H9 (cell line): ENCODE data around the gene FAM174C. TPM values are rescaled to one million over a fixed set of nuclear protein-coding genes. Genes with fewer than 3 reads are reported as not detected.

Source experiments
- DNase-seq: peaks from one replicate; pipeline ENCODE4 v3.0.0-alpha.2; 2017
- H2AFZ ChIP-seq: one replicate; pipeline ENCODE4 v1.6.1; 2013; ENCODE audit warnings: mild to moderate bottlenecking, low read length, control low read depth, moderate library complexity
- H2AK5ac ChIP-seq: 2 replicates; pipeline ENCODE4 v1.6.1; 2013; ENCODE audit warnings: low read length, control low read depth, mixed read lengths; ENCODE audit not compliant: insufficient read length
- H2BK120ac ChIP-seq: one replicate; pipeline ENCODE4 v1.6.1; 2013; ENCODE audit warnings: low read depth, mild to moderate bottlenecking, low read length, control low read depth, inconsistent platforms; ENCODE audit not compliant: poor library complexity, severe bottlenecking
- H2BK12ac ChIP-seq: 2 replicates; pipeline ENCODE4 v1.6.1; 2013; ENCODE audit warnings: low read length, control low read depth, mixed read lengths, low read depth; ENCODE audit not compliant: insufficient read length
- H2BK15ac ChIP-seq: 2 replicates; pipeline ENCODE4 v1.6.1; 2013; ENCODE audit warnings: low read depth, low read length, control low read depth
- H2BK20ac ChIP-seq: one replicate; pipeline ENCODE4 v1.6.1; 2013; ENCODE audit warnings: low read depth, mild to moderate bottlenecking, low read length, control low read depth, inconsistent platforms; ENCODE audit not compliant: poor library complexity, severe bottlenecking
- H2BK5ac ChIP-seq: 2 replicates; pipeline ENCODE4 v1.6.1; 2013; ENCODE audit warnings: low read length, control low read depth, mixed read lengths; ENCODE audit not compliant: insufficient read length
- H3K14ac ChIP-seq: 2 replicates; pipeline ENCODE4 v1.6.1; 2013; ENCODE audit warnings: low read length, control low read depth; ENCODE audit not compliant: insufficient read depth
- H3K18ac ChIP-seq: 2 replicates; pipeline ENCODE4 v1.6.1; 2013; ENCODE audit warnings: low read depth, mild to moderate bottlenecking, mixed read lengths, low read length, control low read depth; ENCODE audit not compliant: insufficient read length
- H3K23ac ChIP-seq: 2 replicates; pipeline ENCODE4 v1.6.1; 2013; ENCODE audit warnings: low read length, control low read depth, mixed read lengths, low read depth; ENCODE audit not compliant: insufficient read length
- H3K23me2 ChIP-seq: 2 replicates; pipeline ENCODE4 v1.6.1; 2013; ENCODE audit warnings: low read depth, mild to moderate bottlenecking, mixed read lengths, low read length, control low read depth; ENCODE audit not compliant: insufficient read length, poor library complexity, severe bottlenecking
- H3K27ac ChIP-seq: 2 replicates; pipeline ENCODE4 v1.5.1; 2013; ENCODE audit warnings: low read length, control low read depth, mixed read lengths, low read depth; ENCODE audit not compliant: insufficient read length
- H3K27me3 ChIP-seq: 2 replicates; pipeline ENCODE4 v1.6.1; 2013; ENCODE audit warnings: low read length, control low read depth, inconsistent platforms; ENCODE audit not compliant: insufficient read depth
- H3K4ac ChIP-seq: 2 replicates; pipeline ENCODE4 v1.6.1; 2013; ENCODE audit warnings: low read depth, mild to moderate bottlenecking, control low read depth, inconsistent platforms, low read length, moderate library complexity
- H3K4me1 ChIP-seq: 2 replicates; pipeline ENCODE4 v1.6.1; 2013; ENCODE audit warnings: low read length, control low read depth, inconsistent platforms; ENCODE audit not compliant: insufficient read depth
- H3K4me2 ChIP-seq: 2 replicates; pipeline ENCODE4 v1.6.1; 2013; ENCODE audit warnings: low read length, control low read depth, mixed read lengths; ENCODE audit not compliant: insufficient read length, insufficient read depth
- H3K56ac ChIP-seq: 2 replicates; pipeline ENCODE4 v1.6.1; 2013; ENCODE audit warnings: low read depth, mild to moderate bottlenecking, mixed read lengths, low read length, control low read depth; ENCODE audit not compliant: insufficient read length
- H3K79me1 ChIP-seq: 2 replicates; pipeline ENCODE4 v1.6.1; 2013; ENCODE audit warnings: low read depth, mild to moderate bottlenecking, moderate library complexity, low read length, control low read depth, inconsistent platforms; ENCODE audit not compliant: insufficient read depth, poor library complexity, severe bottlenecking
- H3K79me2 ChIP-seq: 2 replicates; pipeline ENCODE4 v1.6.1; 2013; ENCODE audit warnings: low read length, control low read depth, inconsistent platforms; ENCODE audit not compliant: insufficient read depth
- H3K9ac ChIP-seq: 2 replicates; pipeline ENCODE4 v1.6.1; 2013; ENCODE audit warnings: low read length, control low read depth, mixed read lengths; ENCODE audit not compliant: insufficient read length; ENCODE audit errors: extremely low read depth
- H3K9me3 ChIP-seq: one replicate; pipeline ENCODE4 v1.6.1; 2013; ENCODE audit warnings: low read depth, low read length, inconsistent platforms; ENCODE audit not compliant: control insufficient read depth
- H3T11ph ChIP-seq: one replicate; pipeline ENCODE4 v1.6.1; 2013; ENCODE audit warnings: mild to moderate bottlenecking, low read length, control low read depth, inconsistent platforms
- H4K20me1 ChIP-seq: one replicate; pipeline ENCODE4 v1.6.1; 2013; ENCODE audit not compliant: control insufficient read depth, insufficient read length, insufficient read depth
- H4K5ac ChIP-seq: 2 replicates; pipeline ENCODE4 v1.6.1; 2013; ENCODE audit warnings: low read depth, mild to moderate bottlenecking, mixed read lengths, low read length, control low read depth; ENCODE audit not compliant: insufficient read length
- H4K8ac ChIP-seq: replicated peaks from 2 replicates; pipeline ENCODE4 v1.6.1; 2013; ENCODE audit warnings: low read length, control low read depth, mixed read lengths, low read depth; ENCODE audit not compliant: insufficient read length
- H4K91ac ChIP-seq: 2 replicates; pipeline ENCODE4 v1.6.1; 2013; ENCODE audit warnings: low read depth, mild to moderate bottlenecking, moderate library complexity, mixed read lengths, low read length, control low read depth; ENCODE audit not compliant: insufficient read length
- H3K27ac Mint-ChIP-seq, 3 experiments: 2 replicates in 2 of 3; 3 replicates in 1 of 3; pipeline ENCODE4 v1.8.0; 2020 to 2021; ENCODE audit warnings: mixed read lengths in 3 of 3, mild to moderate bottlenecking in 1 of 3, moderate library complexity in 1 of 3
- H3K27me3 Mint-ChIP-seq: 2 replicates; pipeline ENCODE4 v1.8.0; 2021; ENCODE audit warnings: low read depth, mild to moderate bottlenecking, moderate library complexity, mixed read lengths
- H3K36me3 Mint-ChIP-seq, 3 experiments: 2 replicates in 2 of 3; 3 replicates in 1 of 3; pipeline ENCODE4 v1.8.0; 2020 to 2021; ENCODE audit warnings: low read depth in 3 of 3, mixed read lengths in 3 of 3; ENCODE audit not compliant: insufficient read depth in 1 of 3
- H3K4me1 Mint-ChIP-seq, 2 experiments: 2 replicates each; pipeline ENCODE4 v1.8.0; 2020; ENCODE audit warnings: mixed read lengths in 2 of 2
- H3K4me3 Mint-ChIP-seq, 2 experiments: 2 replicates in 1 of 2; 3 replicates in 1 of 2; pipeline ENCODE4 v1.8.0; 2020 to 2021; ENCODE audit warnings: mild to moderate bottlenecking in 2 of 2, mixed read lengths in 2 of 2, moderate library complexity in 1 of 2
- H3K9me3 Mint-ChIP-seq, 2 experiments: 2 replicates in 1 of 2; 3 replicates in 1 of 2; pipeline ENCODE4 v1.8.0; 2020; ENCODE audit warnings: mild to moderate bottlenecking in 2 of 2, mixed read lengths in 2 of 2, moderate library complexity in 1 of 2
- WGBS: extraction: QIAGEN DNeasy Blood & Tissue Kit; methylation state at CpG from one replicate; pipeline ENCODE4 v1.1.7; 2013; ENCODE audit warnings: missing lambda C conversion rate, low lambda C conversion rate, mixed read lengths; ENCODE audit not compliant: insufficient read length; ENCODE audit errors: extremely low coverage; 5-methylcytosine and 5-hydroxymethylcytosine counted together
- total RNA-seq: library from RNA; stranded (reverse); gene quantifications from 2 replicates; pipeline ENCODE4 v1.2.1, GENCODE V29; 2021
- TF ChIP-seq, protein P1 (sequence below): fragments of 200-600 bp; sonication (generic); conservative IDR thresholded peaks from 3 replicates; pipeline ENCODE4 v1.8.0; 2021; ENCODE audit warnings: antibody characterized with exemption, mild to moderate bottlenecking

Gene FAM174C
- total RNA-seq, 1 experiment from 2014 or later, result 63.0 TPM

DNA sequence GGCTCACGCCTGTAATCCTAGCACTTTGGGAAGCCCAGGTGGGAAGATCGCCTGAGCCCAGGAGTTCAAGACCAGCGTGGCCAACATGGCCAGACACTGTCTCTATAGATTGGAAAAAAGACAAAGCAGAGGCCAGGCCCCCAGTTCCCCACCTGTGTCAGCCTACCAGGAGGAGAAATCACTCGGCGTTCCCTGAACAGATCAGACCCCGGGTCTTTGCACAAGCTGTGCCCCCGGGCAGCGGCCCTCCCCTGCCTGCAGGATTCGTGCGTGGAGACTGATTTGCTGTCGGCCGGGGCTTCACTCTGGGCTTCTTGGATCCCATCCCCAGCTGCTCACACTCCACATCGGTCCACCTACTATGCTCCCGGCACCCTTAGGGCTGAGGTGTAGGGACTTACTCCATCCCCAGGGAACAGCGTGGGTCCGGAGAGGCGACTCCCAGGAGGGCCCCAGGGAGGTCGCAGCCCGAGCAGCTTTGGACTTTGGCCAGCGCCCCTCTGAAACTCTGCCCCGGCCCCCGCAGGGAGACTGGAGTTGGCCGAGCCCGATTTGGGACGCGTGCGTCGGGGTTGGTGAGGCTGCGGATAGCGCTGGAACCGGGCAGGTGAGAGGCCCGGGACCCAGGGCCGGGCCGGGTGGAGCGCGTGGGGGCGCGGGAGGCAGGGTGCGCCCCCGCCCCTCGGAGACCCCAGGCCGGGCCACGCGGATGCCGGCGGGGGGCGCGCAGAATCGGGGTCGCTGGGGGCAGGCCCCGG lies 9.8 kb downstream of the FAM174C start:
- Histone ChIP-seq H3K14ac (peak overlapping the region; percentile 68), H4K5ac (no peak overlapping the region), H3K27me3 (no peaks in the 10 kb centered on the region), H4K8ac (no peak overlapping the region), H3K9ac (no peak overlapping the region), H2AFZ (no peak overlapping the region), H2AK5ac (no peak overlapping the region), H3K79me1 (no peaks in the 10 kb centered on the region), H2BK20ac (no peak overlapping the region), H3K27ac (no peak overlapping the region), H3K4me1 (no peaks in the 10 kb centered on the region), H2BK12ac (no peak overlapping the region), H3K18ac (no peak overlapping the region), H3K4me2 (peak overlapping the region; percentile 19), H2BK15ac (no peak overlapping the region), H3K4ac (no peak overlapping the region), H2BK5ac (no peak overlapping the region), H2BK120ac (no peak overlapping the region), H3K23ac (no peak overlapping the region), H4K91ac (no peak overlapping the region), H3K9me3 (no peaks in the 10 kb centered on the region), H3T11ph (no peak overlapping the region), H3K79me2 (peaks cover 2% of the 10 kb centered on the region; the same call in 1 of the 2 replicates), H4K20me1 (no peaks in the 10 kb centered on the region), H3K23me2 (peaks cover 4% of the 10 kb centered on the region), H3K56ac (no peak overlapping the region)
- Mint-ChIP-seq H3K9me3 (no peaks in the 10 kb centered on the region), H3K36me3 (peaks cover 0 to 4% (median 4%) of the 10 kb centered on the region in 3 experiments; a peak in 2 of 7 replicates), H3K4me3 (peak overlapping the region; percentile 62 to 80), H3K4me1 (peaks cover 7 to 20% of the 10 kb centered on the region in 2 experiments), H3K27ac (no peak overlapping the region), H3K27me3 (peaks cover 15% of the 10 kb centered on the region)
- no peak for DNase-seq
- TF ChIP-seq, protein P1, sequence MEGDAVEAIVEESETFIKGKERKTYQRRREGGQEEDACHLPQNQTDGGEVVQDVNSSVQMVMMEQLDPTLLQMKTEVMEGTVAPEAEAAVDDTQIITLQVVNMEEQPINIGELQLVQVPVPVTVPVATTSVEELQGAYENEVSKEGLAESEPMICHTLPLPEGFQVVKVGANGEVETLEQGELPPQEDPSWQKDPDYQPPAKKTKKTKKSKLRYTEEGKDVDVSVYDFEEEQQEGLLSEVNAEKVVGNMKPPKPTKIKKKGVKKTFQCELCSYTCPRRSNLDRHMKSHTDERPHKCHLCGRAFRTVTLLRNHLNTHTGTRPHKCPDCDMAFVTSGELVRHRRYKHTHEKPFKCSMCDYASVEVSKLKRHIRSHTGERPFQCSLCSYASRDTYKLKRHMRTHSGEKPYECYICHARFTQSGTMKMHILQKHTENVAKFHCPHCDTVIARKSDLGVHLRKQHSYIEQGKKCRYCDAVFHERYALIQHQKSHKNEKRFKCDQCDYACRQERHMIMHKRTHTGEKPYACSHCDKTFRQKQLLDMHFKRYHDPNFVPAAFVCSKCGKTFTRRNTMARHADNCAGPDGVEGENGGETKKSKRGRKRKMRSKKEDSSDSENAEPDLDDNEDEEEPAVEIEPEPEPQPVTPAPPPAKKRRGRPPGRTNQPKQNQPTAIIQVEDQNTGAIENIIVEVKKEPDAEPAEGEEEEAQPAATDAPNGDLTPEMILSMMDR, result no peak
- no CpG with 5 or more reads among the region's 51 CpGs for WGBS
